ENCODE results near the gene RAMP3.
"Not testable (repeated sequence)": the region's sequence is repeated elsewhere in the genome, so short reads cannot be mapped to it uniquely, and the experiment has no call there.

GRCh38 chr7:45164271-45164670 is 6.7 kb downstream of the RAMP3 start:
- not testable (repeated sequence) for TF ChIP-seq POLR2A, CTCF (IDR thresholded peaks at IDR 0.05)
